Endothelial cell of umbilical vein (primary cell): ENCODE measurements around the gene PZP.
"Not testable (repeated sequence)": the region's sequence is repeated elsewhere in the genome, so short reads cannot be mapped to it uniquely, and the experiment has no call there.

Experiments
- EZH2 ChIP-seq: IDR thresholded peaks from 2 replicates; pipeline ENCODE4 v1.6.1; 2012; ENCODE audit warnings: borderline replicate concordance, low read depth, mild to moderate bottlenecking, moderate library complexity, low read length, inconsistent platforms; ENCODE audit not compliant: severe bottlenecking
- JUN ChIP-seq: IDR thresholded peaks from 2 replicates; pipeline ENCODE4 v1.6.1; 2011; ENCODE audit warnings: borderline replicate concordance, low read depth; ENCODE audit not compliant: insufficient read length, insufficient read depth
- MYC ChIP-seq: IDR thresholded peaks from one replicate; pipeline ENCODE4 v1.6.1; 2011; ENCODE audit warnings: mild to moderate bottlenecking, low read depth, low read length
- POLR2A ChIP-seq: IDR thresholded peaks from 2 replicates; pipeline ENCODE4 v1.6.1; 2012; ENCODE audit warnings: low read depth, mild to moderate bottlenecking, control low read depth, low read length
- TF ChIP-seq, protein P1 (sequence below), 2 donors: IDR thresholded peaks; 1 replicate in 1 of 2; 2 replicates in 1 of 2; pipeline ENCODE4 v1.5.1; 2011; ENCODE audit warnings: low read length in 2 of 2, mild to moderate bottlenecking in 2 of 2, moderate library complexity in 2 of 2, control low read depth in 1 of 2, inconsistent platforms in 1 of 2, low read depth in 1 of 2; ENCODE audit not compliant: insufficient read depth in 1 of 2; ENCODE audit errors: extremely low read depth in 1 of 2

DNA sequence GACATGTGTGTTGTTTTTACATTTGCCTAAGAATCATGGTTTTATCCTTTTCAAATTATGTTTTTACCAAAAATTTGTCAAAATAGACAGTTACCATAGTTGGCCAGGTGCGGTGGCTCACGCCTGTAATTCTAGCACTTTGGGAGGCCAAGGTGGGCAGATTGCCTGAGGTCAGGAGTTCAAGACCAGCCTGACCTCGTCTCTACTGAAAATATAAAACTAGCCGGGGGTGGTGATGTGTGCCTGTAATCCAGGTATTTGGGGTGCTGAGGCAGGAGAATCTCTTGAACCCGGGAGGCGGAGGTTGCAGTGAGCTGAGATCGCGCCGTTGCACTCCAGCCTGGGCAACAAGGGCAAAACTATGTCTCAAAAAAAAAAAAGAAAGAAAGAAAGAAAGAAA is 12.8 kb upstream of the PZP start:
- TF ChIP-seq, protein P1, sequence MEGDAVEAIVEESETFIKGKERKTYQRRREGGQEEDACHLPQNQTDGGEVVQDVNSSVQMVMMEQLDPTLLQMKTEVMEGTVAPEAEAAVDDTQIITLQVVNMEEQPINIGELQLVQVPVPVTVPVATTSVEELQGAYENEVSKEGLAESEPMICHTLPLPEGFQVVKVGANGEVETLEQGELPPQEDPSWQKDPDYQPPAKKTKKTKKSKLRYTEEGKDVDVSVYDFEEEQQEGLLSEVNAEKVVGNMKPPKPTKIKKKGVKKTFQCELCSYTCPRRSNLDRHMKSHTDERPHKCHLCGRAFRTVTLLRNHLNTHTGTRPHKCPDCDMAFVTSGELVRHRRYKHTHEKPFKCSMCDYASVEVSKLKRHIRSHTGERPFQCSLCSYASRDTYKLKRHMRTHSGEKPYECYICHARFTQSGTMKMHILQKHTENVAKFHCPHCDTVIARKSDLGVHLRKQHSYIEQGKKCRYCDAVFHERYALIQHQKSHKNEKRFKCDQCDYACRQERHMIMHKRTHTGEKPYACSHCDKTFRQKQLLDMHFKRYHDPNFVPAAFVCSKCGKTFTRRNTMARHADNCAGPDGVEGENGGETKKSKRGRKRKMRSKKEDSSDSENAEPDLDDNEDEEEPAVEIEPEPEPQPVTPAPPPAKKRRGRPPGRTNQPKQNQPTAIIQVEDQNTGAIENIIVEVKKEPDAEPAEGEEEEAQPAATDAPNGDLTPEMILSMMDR (IDR thresholded peaks at IDR 0.05; ENCODE audit: extremely low read depth in 1 of 2, insufficient read depth in 1 of 2, low read depth in 1 of 2, low read length in 2 of 2) = not testable (repeated sequence)
- not testable (repeated sequence) for TF ChIP-seq POLR2A, EZH2, MYC, JUN
